Spleen (tissue), 7 donors: ENCODE measurements around the gene TMED6.

Source experiments
- CTCF ChIP-seq, 11 experiments: fragments of 200-600 bp in 7 of 11; fragments of 450-650 bp in 4 of 11; sonication (generic) in 4 of 11; IDR thresholded peaks in 8 of 11; conservative IDR thresholded peaks in 3 of 11; 1 replicate in 7 of 11; 2 replicates in 4 of 11; pipeline versions ENCODE4 v1.4.0 to v1.8.0; 2016 to 2021; ENCODE audit warnings: antibody characterized with exemption in 11 of 11, inconsistent platforms in 4 of 11, mild to moderate bottlenecking in 1 of 11
- POLR2A ChIP-seq, 3 donors: fragments of 450-650 bp; IDR thresholded peaks; one replicate each; pipeline ENCODE4 v1.5.1; 2017; ENCODE audit warnings: antibody characterized with exemption in 3 of 3, mild to moderate bottlenecking in 1 of 3
- donor health status: DM: no; HTN: no; CAD: no; lungs with moderate emphysema.
- donor health status: DM: no; HTN: no; CAD: no.
- donor health status: DM: no; HTN: no; CAD: no.

GRCh38 chr16:69298261-69298660 is 53.3 kb downstream of the TMED6 start:
- TF ChIP-seq POLR2A (IDR thresholded peaks at IDR 0.05) (no peak), CTCF (IDR thresholded peaks at IDR 0.05 in 8 of 11, conservative IDR thresholded peaks at IDR 0.05 in 3 of 11) (no peak)
